Ovary (tissue), 9 donors: ENCODE measurements around the gene KIF6. TPM values are rescaled to one million over a fixed set of nuclear protein-coding genes. Genes with fewer than 3 reads are reported as not detected.

Source experiments
- DNase-seq, 5 donors: peaks; one replicate each; pipeline ENCODE4 v3.0.0-alpha.2; 2019 to 2020
- H3K27ac ChIP-seq, 2 donors: fragments of 200-600 bp; one replicate each; pipeline versions ENCODE4 v1.5.1 to v1.8.0; 2019 to 2022
- H3K27me3 ChIP-seq: fragments of 200-600 bp; one replicate; pipeline ENCODE4 v1.8.0; 2022
- H3K36me3 ChIP-seq: fragments of 200-600 bp; sonication (generic); one replicate; pipeline ENCODE4 v1.5.1; 2019
- H3K4me1 ChIP-seq: one replicate; pipeline ENCODE4 v1.8.1; 2013; ENCODE audit warnings: mild to moderate bottlenecking, moderate library complexity; ENCODE audit not compliant: insufficient read depth
- H3K4me3 ChIP-seq: fragments of 200-600 bp; sonication (generic); one replicate; pipeline ENCODE4 v1.5.1; 2017
- H3K9me3 ChIP-seq, 2 donors: fragments of 200-600 bp in 1 of 2; sonication (generic) in 1 of 2; one replicate each; pipeline versions ENCODE4 v1.5.1 to v1.8.1; 2013 to 2019; ENCODE audit warnings: mild to moderate bottlenecking in 1 of 2, moderate library complexity in 1 of 2
- CTCF ChIP-seq, 3 donors: fragments of 450-650 bp in 2 of 3; fragments of 200-600 bp in 1 of 3; IDR thresholded peaks; one replicate each; pipeline versions ENCODE4 v1.5.1 to v1.8.0; 2016 to 2022; ENCODE audit warnings: antibody characterized with exemption in 3 of 3, mild to moderate bottlenecking in 1 of 3
- EP300 ChIP-seq: sonication (generic); formaldehyde crosslinking; IDR thresholded peaks from one replicate; pipeline ENCODE4 v1.6.1; 2017; ENCODE audit warnings: antibody characterized with exemption
- POLR2A ChIP-seq: fragments of 450-650 bp; IDR thresholded peaks from one replicate; pipeline ENCODE4 v1.6.1; 2017; ENCODE audit warnings: antibody characterized with exemption, mild to moderate bottlenecking, moderate library complexity
- WGBS, 3 donors: extraction: QIAGEN DNeasy Blood & Tissue Kit in 1 of 3; methylation state at CpG; one replicate each; pipeline versions ENCODE4 v1.1.5 to v1.1.7; 2013 to 2017; 5-methylcytosine and 5-hydroxymethylcytosine counted together
- intact Hi-C, 4 donors: fragments of 100-400 bp; cut with DNase I; formaldehyde crosslinking; loops; one replicate each; pipeline versions ENCODE4 v1.11.0 to v1.15.1; 2022 to 2023
- polyA plus RNA-seq, 2 donors: library from polyadenylated mRNA; stranded (reverse); fragments of 200-250 nt in 1 of 2; fragments of 350-450 nt in 1 of 2; fragmentation: Illumina TruSeq in 1 of 2; extraction: RNeasy Lipid Tissue Mini Kit (QIAGEN cat#74804) in 1 of 2; gene quantifications; one replicate each; pipeline ENCODE4 v1.2.3, GENCODE V29; 2013 to 2014
- total RNA-seq, 7 donors: library from RNA; depleted of rRNA in 2 of 7; stranded (reverse); fragments of >200 nt in 2 of 7; fragmentation: NEBNext Ultra II Directional in 3 of 7; extraction: Animal tissue kit (Norgen Biotek cat#: 25700) in 3 of 7; gene quantifications; one replicate each; pipeline versions ENCODE4 v1.1.0 to v1.2.4, GENCODE V29; 2016 to 2023
- donor health status: DM: no; HTN: no; CAD: no; lungs with moderate emphysema.
- donor health status: DM: no; HTN: no; CAD: no.
- donor health status: Bipolar disorder and iron deficiency.
- donor health status: DM: yes; HTN: yes; CAD: no.
- donor health status: DM: no; HTN: no; CAD: no.
- donor health status: DM: yes; HTN: yes; CAD: no.

KIF6 gene
- total and polyA plus RNA-seq, 9 donors: 0.12 to 2.1 (median 0.82) TPM

- no peaks in the 10 kb centered on the region for H3K36me3 ChIP-seq
- no peaks in the 10 kb centered on the region for H3K4me1 ChIP-seq
- H3K4me3 ChIP-seq: no peak overlapping the region
- no peaks in the 10 kb centered on the region for H3K27me3 ChIP-seq
- no peak overlapping the region for H3K27ac ChIP-seq
- no peaks in the 10 kb centered on the region for H3K9me3 ChIP-seq
- no peak for DNase-seq
- 85 to 91% (median 87%) methylated on average over 5 of the region's 5 CpGs for WGBS, 3 donors
- intact Hi-C loops: no loop called here
- TF ChIP-seq CTCF (IDR thresholded peaks at IDR 0.05): no peak
- TF ChIP-seq POLR2A: no peak
- TF ChIP-seq EP300: no peak
Observed at GRCh38 chr6:39769012-39769411, 43.8 kb upstream of the KIF6 start.

GRCh38 chr6:39765508-39766065 lies 40.4 kb upstream of the KIF6 start:
- intact Hi-C loops: no loop called here
- H3K27me3 ChIP-seq: no peaks in the 10 kb centered on the region
- H3K4me1 ChIP-seq: no peaks in the 10 kb centered on the region
- H3K4me3 ChIP-seq: no peak overlapping the region
- no peaks in the 10 kb centered on the region for H3K9me3 ChIP-seq
- no peak for DNase-seq
- H3K36me3 ChIP-seq: no peaks in the 10 kb centered on the region
- TF ChIP-seq EP300 (no peak), POLR2A (no peak), CTCF (IDR thresholded peaks at IDR 0.05) (no peak)
- WGBS, 3 donors: 64 to 75% (median 70%) methylated on average over 3 of the region's 3 CpGs
- no peak overlapping the region for H3K27ac ChIP-seq

DNA sequence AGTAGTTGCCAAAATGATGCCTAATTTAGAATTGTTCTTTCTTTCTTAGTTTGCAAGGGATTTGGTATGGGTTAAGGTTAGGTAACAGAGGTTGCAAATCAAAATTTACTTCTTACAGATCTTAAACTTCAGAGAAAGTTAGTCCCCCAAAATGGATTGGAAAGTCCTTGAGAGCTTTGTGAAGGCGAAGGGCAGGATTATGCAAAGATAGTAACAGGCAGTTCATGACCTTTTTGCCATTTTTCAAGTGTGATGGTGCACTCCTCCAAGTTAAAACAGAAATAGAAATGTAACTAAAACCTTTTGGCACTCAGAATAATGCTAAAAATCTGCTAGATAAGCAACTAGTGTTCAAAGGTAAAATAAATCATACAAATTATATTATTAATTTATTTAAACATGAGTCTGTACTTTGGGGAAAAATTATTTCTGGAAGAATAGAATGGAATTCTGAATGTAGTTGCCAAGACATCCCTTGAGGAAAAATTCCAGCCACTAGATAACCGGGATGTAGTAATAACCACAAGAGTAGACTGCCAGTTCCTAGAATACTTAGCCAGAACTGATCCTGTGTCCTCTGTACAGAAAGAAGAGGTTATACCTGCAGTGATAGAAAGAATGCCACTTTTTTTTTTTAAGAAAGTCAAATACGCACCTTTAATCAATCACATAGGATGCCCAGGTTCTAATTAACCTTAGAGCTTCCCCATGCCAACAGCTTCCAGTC lies 35.2 kb upstream of the KIF6 start:
- no peak overlapping the region for H3K27ac ChIP-seq
- intact Hi-C loops: no loop called here
- no peak for DNase-seq
- H3K36me3 ChIP-seq: no peaks in the 10 kb centered on the region
- no peaks in the 10 kb centered on the region for H3K27me3 ChIP-seq
- no peaks in the 10 kb centered on the region for H3K4me1 ChIP-seq
- WGBS, 3 donors: 18 to 19% (median 18%) methylated on average over 3 of the region's 3 CpGs
- H3K9me3 ChIP-seq: no peaks in the 10 kb centered on the region
- no peak for TF ChIP-seq CTCF (IDR thresholded peaks at IDR 0.05)
- TF ChIP-seq EP300: no peak
- TF ChIP-seq POLR2A: no peak
- no peak overlapping the region for H3K4me3 ChIP-seq

GRCh38 chr6:39758905-39759605 lies 33.8 kb upstream of the KIF6 start:
- Histone ChIP-seq H3K9me3 (no peaks in the 10 kb centered on the region), H3K27ac (no peak overlapping the region), H3K4me3 (no peak overlapping the region), H3K4me1 (peaks cover 1% of the 10 kb centered on the region), H3K27me3 (no peaks in the 10 kb centered on the region), H3K36me3 (no peaks in the 10 kb centered on the region)
- no peak for TF ChIP-seq CTCF (IDR thresholded peaks at IDR 0.05)
- no peak for TF ChIP-seq POLR2A
- TF ChIP-seq EP300: no peak
- intact Hi-C loops: no loop called here
- WGBS, 3 donors: 89 to 96% (median 92%) methylated on average over 2 of the region's 2 CpGs
- DNase-seq: no peak
